Measurements from ENCODE around the gene CTDSP1. TPM values are rescaled to one million over a fixed set of nuclear protein-coding genes. Genes with fewer than 3 reads are reported as not detected.

CTDSP1 gene
- total RNA-seq, 1 experiment from 2014 or later = 25.4 TPM

DNA sequence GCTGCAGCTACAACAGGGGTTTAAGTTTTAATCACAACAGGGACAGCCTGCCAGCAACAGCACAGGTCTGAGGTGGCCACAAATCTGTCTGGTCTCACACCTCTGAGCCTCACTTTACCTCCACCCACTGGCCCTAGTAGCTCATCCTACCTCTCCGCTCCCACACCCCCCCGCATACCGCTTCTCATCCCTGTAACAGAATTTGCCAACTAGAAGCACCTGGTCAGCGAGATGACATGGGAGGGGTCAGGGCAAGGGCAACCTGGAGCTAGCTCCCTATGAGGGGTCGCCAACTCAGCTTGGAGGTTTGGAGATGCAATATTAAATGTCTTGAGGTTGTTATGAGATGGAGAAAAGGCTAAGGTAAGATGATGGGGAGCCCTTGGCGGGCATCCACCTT lies 35.5 kb upstream of the CTDSP1 start (continued):
- TF ChIP-seq SOX15 (CRISPR knock-in tag; IDR thresholded peaks at IDR 0.05) = no peak

DNA sequence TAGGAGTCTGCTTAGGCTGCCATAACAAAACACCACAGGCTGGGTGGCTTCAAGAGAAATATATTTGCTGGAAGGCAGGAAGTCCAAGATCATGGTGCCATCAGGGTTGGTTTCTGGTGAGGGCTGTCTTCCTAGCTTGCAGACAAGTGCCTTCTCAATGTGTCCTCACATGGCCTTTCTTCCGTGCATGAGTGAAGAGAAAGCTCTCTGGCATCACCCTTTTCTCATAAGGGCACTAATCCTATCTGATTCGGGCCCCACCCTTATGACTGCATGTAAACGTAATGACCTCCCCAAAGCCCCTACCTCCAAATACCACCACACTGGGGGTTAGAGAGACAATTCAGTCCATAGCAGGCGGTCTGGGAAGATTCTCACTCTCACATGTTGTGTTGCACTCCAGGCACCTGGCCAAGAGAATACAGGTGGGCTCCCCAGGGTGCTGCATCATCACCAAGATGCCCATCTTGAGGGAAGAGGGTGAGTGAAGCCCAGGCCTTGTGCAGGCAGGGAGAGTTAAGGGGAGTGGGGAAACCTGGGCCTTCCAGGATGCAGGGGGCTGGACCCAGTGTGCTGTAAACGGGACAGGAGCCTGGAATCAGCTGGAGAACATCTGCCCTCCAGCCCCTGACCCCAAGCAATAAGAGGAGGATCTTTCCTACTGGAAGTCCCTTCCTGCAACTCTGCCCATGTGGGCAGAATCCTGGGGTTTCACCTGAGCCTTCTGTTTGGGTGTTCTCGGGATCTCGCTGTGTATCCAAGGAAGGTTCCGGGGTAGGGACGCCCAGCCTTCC lies 32.9 kb upstream of the CTDSP1 start:
- no peak for DNase-seq (ENCODE audit: low spot score)
- POLR2A ChIA-PET = interaction anchor here (0.9 to 1.3 kb wide), 2 partner anchors 20 to 38 kb away, joined by 3 read pairs; no protein-coding TSS in a partner anchor
- H3K9me3 Mint-ChIP-seq = no peaks in the 10 kb centered on the region
- no peak for ATAC-seq
- peak overlapping the region; percentile 77 for H3K4me3 Mint-ChIP-seq
- no peaks in the 10 kb centered on the region for H3K36me3 Mint-ChIP-seq
- no peaks in the 10 kb centered on the region for H3K27me3 Mint-ChIP-seq (ENCODE audit: low read depth)
- CTCF ChIA-PET = interaction anchor here (0.7 to 1.6 kb wide), 7 partner anchors 10 to 293 kb away, joined by 3 to 9 read pairs (median 3); partner anchors contain the start of gene CATIP
- H3K4me1 Mint-ChIP-seq = peaks cover 6% of the 10 kb centered on the region; the same call in 1 of the 2 replicates
- TF ChIP-seq, protein P1, sequence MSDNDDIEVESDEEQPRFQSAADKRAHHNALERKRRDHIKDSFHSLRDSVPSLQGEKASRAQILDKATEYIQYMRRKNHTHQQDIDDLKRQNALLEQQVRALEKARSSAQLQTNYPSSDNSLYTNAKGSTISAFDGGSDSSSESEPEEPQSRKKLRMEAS (CRISPR knock-in tag; IDR thresholded peaks at IDR 0.05) = no peak
- 0 out of 2 replicates have a peak, but pooled peaks have one; percentile 9 for TF ChIP-seq ZNF423 (CRISPR knock-in tag; IDR thresholded peaks at IDR 0.05)
- H3K27ac Mint-ChIP-seq = peak overlapping the region; percentile 65

DNA sequence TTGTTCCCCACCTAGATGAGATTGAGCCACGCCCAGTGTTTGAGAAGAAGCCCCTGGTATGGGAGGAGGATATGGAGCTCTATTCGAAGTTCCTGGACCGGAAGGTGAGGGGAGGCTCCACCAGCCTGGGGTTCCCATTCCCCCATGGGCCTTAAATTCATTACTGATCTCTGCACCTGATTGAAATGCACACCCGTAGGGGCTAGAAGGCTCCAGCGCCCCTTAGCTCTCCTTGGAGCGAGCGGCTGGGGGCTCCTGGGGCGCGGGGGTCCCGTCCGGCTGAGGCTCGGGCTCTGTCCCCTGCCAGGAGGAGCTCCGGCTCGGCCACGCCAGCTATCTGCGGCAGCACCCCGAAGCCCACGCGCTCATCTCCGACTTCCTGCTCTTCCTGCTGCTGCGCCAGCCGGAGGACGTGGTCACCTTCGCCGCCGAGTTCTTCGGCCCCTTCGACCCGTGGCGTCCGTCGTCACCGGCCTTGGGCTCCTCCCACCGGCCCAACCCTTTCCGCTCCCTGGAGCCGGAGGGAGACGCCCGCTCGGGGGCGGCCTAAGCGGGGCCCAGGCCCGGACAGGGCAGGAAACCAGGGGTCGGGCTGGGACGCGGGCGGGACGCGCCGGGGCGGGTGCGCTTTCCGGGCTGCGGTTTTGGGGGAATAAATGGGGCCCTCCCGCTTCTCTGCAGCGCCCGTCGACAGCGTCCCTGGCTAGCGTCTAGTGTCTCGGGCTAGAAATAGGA lies 32.1 kb upstream of the CTDSP1 start:
- ChIA-PET POLR2A (interaction anchor here (0.5 to 1.3 kb wide), 3 partner anchors 20 to 292 kb away, joined by 3 to 4 read pairs (median 3); partner anchors contain the start of genes BCS1L and ZNF142), CTCF (interaction anchor here (0.7 to 1.6 kb wide), 7 partner anchors 11 to 293 kb away, joined by 3 to 9 read pairs (median 3); partner anchors contain the start of gene CATIP)
- ATAC-seq (peak; percentile 95), DNase-seq (ENCODE audit: low spot score) (peak; percentile 84)
- peaks cover 6% of the 10 kb centered on the region; the same call in 1 of the 2 replicates for H3K4me1 Mint-ChIP-seq
- peak overlapping the region; percentile 65 for H3K27ac Mint-ChIP-seq
- no peaks in the 10 kb centered on the region for H3K9me3 Mint-ChIP-seq
- peak overlapping the region; percentile 77 for H3K4me3 Mint-ChIP-seq
- no peaks in the 10 kb centered on the region for H3K27me3 Mint-ChIP-seq (ENCODE audit: low read depth)
- no peaks in the 10 kb centered on the region for H3K36me3 Mint-ChIP-seq
- TF ChIP-seq, protein P2, sequence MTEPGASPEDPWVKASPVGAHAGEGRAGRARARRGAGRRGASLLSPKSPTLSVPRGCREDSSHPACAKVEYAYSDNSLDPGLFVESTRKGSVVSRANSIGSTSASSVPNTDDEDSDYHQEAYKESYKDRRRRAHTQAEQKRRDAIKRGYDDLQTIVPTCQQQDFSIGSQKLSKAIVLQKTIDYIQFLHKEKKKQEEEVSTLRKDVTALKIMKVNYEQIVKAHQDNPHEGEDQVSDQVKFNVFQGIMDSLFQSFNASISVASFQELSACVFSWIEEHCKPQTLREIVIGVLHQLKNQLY (CRISPR knock-in tag; IDR thresholded peaks at IDR 0.05) = no peak
- TF ChIP-seq, protein P3, sequence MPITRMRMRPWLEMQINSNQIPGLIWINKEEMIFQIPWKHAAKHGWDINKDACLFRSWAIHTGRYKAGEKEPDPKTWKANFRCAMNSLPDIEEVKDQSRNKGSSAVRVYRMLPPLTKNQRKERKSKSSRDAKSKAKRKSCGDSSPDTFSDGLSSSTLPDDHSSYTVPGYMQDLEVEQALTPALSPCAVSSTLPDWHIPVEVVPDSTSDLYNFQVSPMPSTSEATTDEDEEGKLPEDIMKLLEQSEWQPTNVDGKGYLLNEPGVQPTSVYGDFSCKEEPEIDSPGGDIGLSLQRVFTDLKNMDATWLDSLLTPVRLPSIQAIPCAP (CRISPR knock-in tag; IDR thresholded peaks at IDR 0.05) = 0 out of 2 replicates have a peak, but pooled peaks have one; percentile 40
- TF ChIP-seq NR2C2 (CRISPR knock-in tag; IDR thresholded peaks at IDR 0.05) = no peak
- TF ChIP-seq FOXK1 (CRISPR knock-in tag; IDR thresholded peaks at IDR 0.05) = no peak; the same call in none of the 2 replicates
- TF ChIP-seq PRRX2 (CRISPR knock-in tag; IDR thresholded peaks at IDR 0.05) = no peak
- no peak for TF ChIP-seq TP53 (CRISPR knock-in tag; IDR thresholded peaks at IDR 0.05)
- no peak for TF ChIP-seq OVOL2 (CRISPR knock-in tag; IDR thresholded peaks at IDR 0.05; ENCODE audit: borderline replicate concordance)
- TF ChIP-seq, protein P1 (CRISPR knock-in tag; IDR thresholded peaks at IDR 0.05) = peak; percentile 77
- no peak for TF ChIP-seq TEAD4 (CRISPR knock-in tag; IDR thresholded peaks at IDR 0.05)
- TF ChIP-seq ATF1 (CRISPR knock-in tag; IDR thresholded peaks at IDR 0.05) = no peak
- TF ChIP-seq, protein P4, sequence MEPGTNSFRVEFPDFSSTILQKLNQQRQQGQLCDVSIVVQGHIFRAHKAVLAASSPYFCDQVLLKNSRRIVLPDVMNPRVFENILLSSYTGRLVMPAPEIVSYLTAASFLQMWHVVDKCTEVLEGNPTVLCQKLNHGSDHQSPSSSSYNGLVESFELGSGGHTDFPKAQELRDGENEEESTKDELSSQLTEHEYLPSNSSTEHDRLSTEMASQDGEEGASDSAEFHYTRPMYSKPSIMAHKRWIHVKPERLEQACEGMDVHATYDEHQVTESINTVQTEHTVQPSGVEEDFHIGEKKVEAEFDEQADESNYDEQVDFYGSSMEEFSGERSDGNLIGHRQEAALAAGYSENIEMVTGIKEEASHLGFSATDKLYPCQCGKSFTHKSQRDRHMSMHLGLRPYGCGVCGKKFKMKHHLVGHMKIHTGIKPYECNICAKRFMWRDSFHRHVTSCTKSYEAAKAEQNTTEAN (CRISPR knock-in tag; IDR thresholded peaks at IDR 0.05) = peak; percentile 81
- TF ChIP-seq, protein P5, sequence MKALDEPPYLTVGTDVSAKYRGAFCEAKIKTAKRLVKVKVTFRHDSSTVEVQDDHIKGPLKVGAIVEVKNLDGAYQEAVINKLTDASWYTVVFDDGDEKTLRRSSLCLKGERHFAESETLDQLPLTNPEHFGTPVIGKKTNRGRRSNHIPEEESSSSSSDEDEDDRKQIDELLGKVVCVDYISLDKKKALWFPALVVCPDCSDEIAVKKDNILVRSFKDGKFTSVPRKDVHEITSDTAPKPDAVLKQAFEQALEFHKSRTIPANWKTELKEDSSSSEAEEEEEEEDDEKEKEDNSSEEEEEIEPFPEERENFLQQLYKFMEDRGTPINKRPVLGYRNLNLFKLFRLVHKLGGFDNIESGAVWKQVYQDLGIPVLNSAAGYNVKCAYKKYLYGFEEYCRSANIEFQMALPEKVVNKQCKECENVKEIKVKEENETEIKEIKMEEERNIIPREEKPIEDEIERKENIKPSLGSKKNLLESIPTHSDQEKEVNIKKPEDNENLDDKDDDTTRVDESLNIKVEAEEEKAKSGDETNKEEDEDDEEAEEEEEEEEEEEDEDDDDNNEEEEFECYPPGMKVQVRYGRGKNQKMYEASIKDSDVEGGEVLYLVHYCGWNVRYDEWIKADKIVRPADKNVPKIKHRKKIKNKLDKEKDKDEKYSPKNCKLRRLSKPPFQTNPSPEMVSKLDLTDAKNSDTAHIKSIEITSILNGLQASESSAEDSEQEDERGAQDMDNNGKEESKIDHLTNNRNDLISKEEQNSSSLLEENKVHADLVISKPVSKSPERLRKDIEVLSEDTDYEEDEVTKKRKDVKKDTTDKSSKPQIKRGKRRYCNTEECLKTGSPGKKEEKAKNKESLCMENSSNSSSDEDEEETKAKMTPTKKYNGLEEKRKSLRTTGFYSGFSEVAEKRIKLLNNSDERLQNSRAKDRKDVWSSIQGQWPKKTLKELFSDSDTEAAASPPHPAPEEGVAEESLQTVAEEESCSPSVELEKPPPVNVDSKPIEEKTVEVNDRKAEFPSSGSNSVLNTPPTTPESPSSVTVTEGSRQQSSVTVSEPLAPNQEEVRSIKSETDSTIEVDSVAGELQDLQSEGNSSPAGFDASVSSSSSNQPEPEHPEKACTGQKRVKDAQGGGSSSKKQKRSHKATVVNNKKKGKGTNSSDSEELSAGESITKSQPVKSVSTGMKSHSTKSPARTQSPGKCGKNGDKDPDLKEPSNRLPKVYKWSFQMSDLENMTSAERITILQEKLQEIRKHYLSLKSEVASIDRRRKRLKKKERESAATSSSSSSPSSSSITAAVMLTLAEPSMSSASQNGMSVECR (CRISPR knock-in tag; IDR thresholded peaks at IDR 0.05; ENCODE audit: borderline replicate concordance) = no peak
- 0 out of 2 replicates have a peak, but pooled peaks have one; percentile 49 for TF ChIP-seq ZBTB21 (CRISPR knock-in tag; IDR thresholded peaks at IDR 0.05; ENCODE audit: borderline replicate concordance)
- no peak for TF ChIP-seq CREB1 (CRISPR knock-in tag; IDR thresholded peaks at IDR 0.05)
- peak; percentile 41; the same call in 1 of the 2 replicates for TF ChIP-seq MYBL2 (CRISPR knock-in tag; IDR thresholded peaks at IDR 0.05)
- no peak for TF ChIP-seq SMAD4 (CRISPR knock-in tag; IDR thresholded peaks at IDR 0.05)
- peak; percentile 87 for TF ChIP-seq SP1 (CRISPR knock-in tag; conservative IDR thresholded peaks at IDR 0.05)
- peak; percentile 84 for TF ChIP-seq FOXP1 (CRISPR knock-in tag; IDR thresholded peaks at IDR 0.05; ENCODE audit: borderline replicate concordance)

All from WTC11 (cell line).